ENCODE results near the gene SIDT1.

Gene SIDT1

GRCh38 chr3:113638910-113639309 lies 106.6 kb downstream of the SIDT1 start:
- no peak for DNase-seq

GRCh38 chr3:113643583-113643982 lies 111.2 kb downstream of the SIDT1 start:
- no peak for DNase-seq

GRCh38 chr3:113648524-113648923 lies 116.2 kb downstream of the SIDT1 start:
- DNase-seq, result no peak

- no peak for DNase-seq
Observed at GRCh38 chr3:113649174-113649845, 117.0 kb downstream of the SIDT1 start.

GRCh38 chr3:113654310-113654709 lies 122.0 kb downstream of the SIDT1 start:
- DNase-seq, result no peak

GRCh38 chr3:113654851-113655250 lies 122.5 kb downstream of the SIDT1 start:
- no peak for DNase-seq

- DNase-seq, result no peak
Observed at GRCh38 chr3:113658107-113658506, 125.8 kb downstream of the SIDT1 start.

GRCh38 chr3:113659101-113659541 lies 126.8 kb downstream of the SIDT1 start:
- DNase-seq, result no peak

- DNase-seq, result no peak
Observed at GRCh38 chr3:113659996-113660395, 127.6 kb downstream of the SIDT1 start.

- no peak for DNase-seq
Observed at GRCh38 chr3:113660458-113660857, 128.1 kb downstream of the SIDT1 start.

GRCh38 chr3:113660896-113661295 lies 128.5 kb downstream of the SIDT1 start:
- DNase-seq, result no peak

GRCh38 chr3:113662824-113663223 lies 130.5 kb downstream of the SIDT1 start:
- DNase-seq, result no peak

- no peak for DNase-seq
Observed at GRCh38 chr3:113663324-113663750, 131.0 kb downstream of the SIDT1 start.

GRCh38 chr3:113663761-113664160 lies 131.4 kb downstream of the SIDT1 start:
- no peak for DNase-seq

- DNase-seq, result no peak
Observed at GRCh38 chr3:113664523-113665094, 132.3 kb downstream of the SIDT1 start.

GRCh38 chr3:113668015-113668414 lies 135.7 kb downstream of the SIDT1 start:
- DNase-seq, result no peak

GRCh38 chr3:113673593-113673992 lies 141.2 kb downstream of the SIDT1 start:
- DNase-seq, result no peak

- DNase-seq, result no peak
Observed at GRCh38 chr3:113676261-113676660, 143.9 kb downstream of the SIDT1 start.

GRCh38 chr3:113677737-113678136 lies 145.4 kb downstream of the SIDT1 start:
- no peak for DNase-seq

- DNase-seq, result no peak
Observed at GRCh38 chr3:113678773-113679172, 146.4 kb downstream of the SIDT1 start.

All from central memory CD4-positive, alpha-beta T cell (primary cell).